ENCODE results near the gene OR2Y1.
"Not testable (repeated sequence)": the region's sequence is repeated elsewhere in the genome, so short reads cannot be mapped to it uniquely, and the experiment has no call there.

OR2Y1 gene

GRCh38 chr5:180739958-180740357, at the start of gene OR2Y1:
Gene OR2Y1 (minus strand): TSS chr5:180740058. CDS start chr5:180740058, 0 bp downstream.
- DNase-seq (ENCODE audit: low read depth in 3 of 3), result no peak

GRCh38 chr5:180788651-180789410, 49.0 kb upstream of the OR2Y1 start:
- DNase-seq (ENCODE audit: low read depth in 3 of 3), result not testable (repeated sequence)

GRCh38 chr5:180787711-180788431, 48.0 kb upstream of the OR2Y1 start:
- no peak for DNase-seq (ENCODE audit: low read depth in 3 of 3)

GRCh38 chr5:180786531-180787398, 46.9 kb upstream of the OR2Y1 start:
- no peak for DNase-seq (ENCODE audit: low read depth in 3 of 3)

- DNase-seq (ENCODE audit: low read depth in 3 of 3), result no peak
Observed at GRCh38 chr5:180785794-180786221, 46.0 kb upstream of the OR2Y1 start.

GRCh38 chr5:180785121-180785781, 45.4 kb upstream of the OR2Y1 start:
- DNase-seq (ENCODE audit: low read depth in 3 of 3), result no peak

- peak in 2 of 3 experiments; percentile 59 to 65 for DNase-seq (ENCODE audit: low read depth in 3 of 3)
Observed at GRCh38 chr5:180784497-180785097, 44.7 kb upstream of the OR2Y1 start.

- DNase-seq (ENCODE audit: low read depth in 3 of 3), result no peak
Observed at GRCh38 chr5:180783340-180784052, 43.6 kb upstream of the OR2Y1 start.

- DNase-seq (ENCODE audit: low read depth in 3 of 3), result no peak
Observed at GRCh38 chr5:180782748-180783147, 42.9 kb upstream of the OR2Y1 start.

GRCh38 chr5:180781900-180782326, 42.1 kb upstream of the OR2Y1 start:
- not testable (repeated sequence) for DNase-seq (ENCODE audit: low read depth in 3 of 3)

GRCh38 chr5:180779985-180780610, 40.2 kb upstream of the OR2Y1 start:
- no peak for DNase-seq (ENCODE audit: low read depth in 3 of 3)

- no peak for DNase-seq (ENCODE audit: low read depth in 3 of 3)
Observed at GRCh38 chr5:180777475-180777874, 37.6 kb upstream of the OR2Y1 start.

GRCh38 chr5:180776376-180776775, 36.5 kb upstream of the OR2Y1 start:
- no peak for DNase-seq (ENCODE audit: low read depth in 3 of 3)

- no peak for DNase-seq (ENCODE audit: low read depth in 3 of 3)
Observed at GRCh38 chr5:180775624-180776023, 35.8 kb upstream of the OR2Y1 start.

- DNase-seq (ENCODE audit: low read depth in 3 of 3), result no peak
Observed at GRCh38 chr5:180771839-180772238, 32.0 kb upstream of the OR2Y1 start.

GRCh38 chr5:180769821-180770220, 30.0 kb upstream of the OR2Y1 start:
- no peak for DNase-seq (ENCODE audit: low read depth in 3 of 3)

- no peak for DNase-seq (ENCODE audit: low read depth in 3 of 3)
Observed at GRCh38 chr5:180755601-180756000, 15.7 kb upstream of the OR2Y1 start.

- no peak for DNase-seq (ENCODE audit: low read depth in 3 of 3)
Observed at GRCh38 chr5:180744253-180744652, 4.4 kb upstream of the OR2Y1 start.

GRCh38 chr5:180742727-180743126, 2.9 kb upstream of the OR2Y1 start:
- no peak for DNase-seq (ENCODE audit: low read depth in 3 of 3)

GRCh38 chr5:180740953-180741352, 1.1 kb upstream of the OR2Y1 start:
- not testable (repeated sequence) for DNase-seq (ENCODE audit: low read depth in 3 of 3)
